ENCODE measurements around the gene ASB13.

The ASB13 gene

DNA sequence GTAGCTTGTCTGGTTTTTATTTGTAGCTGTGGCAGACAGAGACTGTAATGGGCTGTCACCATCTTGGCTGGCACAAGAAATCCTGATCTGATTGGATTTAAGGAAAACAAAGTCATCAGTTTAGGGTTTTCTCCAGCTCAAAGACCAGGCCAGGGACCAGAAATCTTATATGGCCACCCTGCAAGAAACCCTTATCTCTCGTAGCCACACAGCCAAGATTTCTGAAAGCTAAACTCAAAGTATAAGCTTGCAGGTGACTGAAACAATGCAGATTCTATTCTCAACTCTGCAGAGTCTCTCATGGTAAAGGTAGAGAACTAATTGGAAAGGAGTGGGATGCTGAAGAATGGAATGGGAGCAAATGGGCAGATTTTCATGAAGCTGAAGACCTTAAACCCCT lies 3.2 kb upstream of the ASB13 start:
- no peak for DNase-seq (ENCODE audit: low read depth in 2 of 2)

DNA sequence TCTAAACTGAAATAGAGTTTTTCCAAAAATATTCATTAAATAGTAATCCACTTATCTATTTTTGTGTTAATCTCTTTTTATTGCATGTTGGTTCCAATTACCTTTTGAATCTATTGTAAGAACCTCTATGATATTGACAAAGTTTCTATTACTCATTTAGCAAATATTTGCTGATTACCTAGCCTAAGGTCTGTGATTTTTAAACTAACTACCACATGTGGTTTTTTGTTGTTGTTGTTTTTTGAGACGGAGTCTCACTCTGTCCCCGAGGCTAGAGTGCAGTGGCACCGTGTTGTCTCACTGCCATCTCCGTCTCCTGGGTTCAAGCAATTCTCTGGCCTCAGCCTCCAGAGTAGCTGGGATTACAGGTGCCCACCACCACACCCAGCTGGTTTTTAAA lies 2.0 kb upstream of the ASB13 start:
- no peak for DNase-seq (ENCODE audit: low read depth in 2 of 2)

DNA sequence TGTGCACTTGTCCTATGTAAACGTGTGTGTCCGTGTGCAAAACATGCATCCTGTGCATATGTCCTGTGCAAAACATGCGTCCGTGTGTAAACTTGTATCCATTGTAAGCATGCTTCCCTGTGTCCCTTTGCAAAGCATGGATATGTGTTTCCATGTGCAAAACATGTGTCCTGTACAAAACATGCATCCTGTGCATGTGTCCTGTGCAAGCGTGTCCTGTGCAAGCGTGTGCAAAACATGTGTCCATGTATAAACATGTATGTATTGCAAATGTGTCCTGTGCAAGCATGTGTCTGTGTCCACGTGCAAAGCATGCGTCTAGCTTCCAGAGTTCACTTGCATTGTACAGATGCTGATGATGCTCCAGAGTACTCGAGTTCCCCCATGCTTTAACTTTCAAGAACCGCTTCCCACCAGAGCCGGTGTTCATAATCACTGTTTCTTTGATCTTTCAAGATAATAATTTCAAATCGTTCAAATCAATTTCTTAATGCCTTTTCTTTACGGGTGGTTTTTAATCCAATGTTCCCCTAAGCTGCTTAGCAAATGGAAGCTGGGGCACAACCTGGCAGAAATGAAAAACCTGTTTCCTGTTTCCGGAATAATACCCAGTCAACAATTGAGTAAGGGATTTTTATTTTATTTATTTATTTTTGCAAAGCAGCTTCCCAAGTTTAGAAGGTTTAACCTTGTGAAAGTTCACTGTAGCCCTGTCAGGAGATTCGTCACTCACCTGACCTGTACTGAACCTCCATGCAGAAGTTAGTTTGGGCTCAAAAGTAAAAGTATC lies 641 bp upstream of the ASB13 start:
- DNase-seq (ENCODE audit: low read depth in 2 of 2) = no peak

- no peak for DNase-seq (ENCODE audit: low read depth in 2 of 2)
Observed at GRCh38 chr10:5665373-5666007, 905 bp downstream of the ASB13 start.

- DNase-seq (ENCODE audit: low read depth in 2 of 2) = no peak
Observed at GRCh38 chr10:5663692-5664427, 2.5 kb downstream of the ASB13 start.

- DNase-seq (ENCODE audit: low read depth in 2 of 2) = no peak
Observed at GRCh38 chr10:5662708-5663579, 3.5 kb downstream of the ASB13 start.

GRCh38 chr10:5661043-5661442 lies 5.4 kb downstream of the ASB13 start:
- no peak for DNase-seq (ENCODE audit: low read depth in 2 of 2)

- DNase-seq (ENCODE audit: low read depth in 2 of 2) = no peak
Observed at GRCh38 chr10:5659702-5660528, 6.5 kb downstream of the ASB13 start.

DNA sequence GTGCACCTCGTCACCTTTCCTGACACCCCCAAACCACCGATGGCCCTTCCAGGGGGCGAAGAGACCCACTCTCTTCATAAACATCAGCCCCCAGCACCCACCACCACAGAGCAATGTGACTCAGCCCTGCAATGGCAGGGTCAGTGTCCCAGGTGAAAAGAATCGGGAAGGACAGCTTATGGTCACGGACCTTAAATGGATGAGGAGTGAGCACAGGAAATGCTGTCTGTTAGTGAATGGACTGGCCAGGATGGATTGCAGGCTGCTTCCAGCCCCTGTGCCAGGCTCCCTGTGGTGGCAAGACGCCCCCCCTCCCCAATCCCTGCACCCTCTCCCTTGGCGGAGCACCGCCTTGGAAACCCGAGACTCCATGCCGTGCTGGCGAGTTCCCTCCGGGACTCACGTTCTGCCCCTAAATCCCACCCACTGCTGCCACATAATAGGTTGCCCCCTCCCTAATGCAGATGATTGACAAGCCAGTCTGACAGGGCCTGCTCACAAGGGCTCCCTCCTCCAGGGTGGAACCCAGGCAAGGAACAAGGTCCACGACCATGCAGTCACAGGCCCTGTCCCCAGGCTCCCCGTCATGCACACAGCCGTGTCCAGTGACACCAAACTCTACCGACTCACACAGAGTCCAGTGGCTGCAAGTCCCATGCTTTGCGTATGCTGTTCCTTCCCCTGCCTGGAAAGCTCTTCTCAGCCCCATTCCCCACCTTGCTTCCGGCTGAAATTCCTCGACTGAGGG lies 7.3 kb downstream of the ASB13 start:
- DNase-seq (ENCODE audit: low read depth in 2 of 2) = no peak

- no peak for DNase-seq (ENCODE audit: low read depth in 2 of 2)
Observed at GRCh38 chr10:5656737-5657579, 9.4 kb downstream of the ASB13 start.

DNA sequence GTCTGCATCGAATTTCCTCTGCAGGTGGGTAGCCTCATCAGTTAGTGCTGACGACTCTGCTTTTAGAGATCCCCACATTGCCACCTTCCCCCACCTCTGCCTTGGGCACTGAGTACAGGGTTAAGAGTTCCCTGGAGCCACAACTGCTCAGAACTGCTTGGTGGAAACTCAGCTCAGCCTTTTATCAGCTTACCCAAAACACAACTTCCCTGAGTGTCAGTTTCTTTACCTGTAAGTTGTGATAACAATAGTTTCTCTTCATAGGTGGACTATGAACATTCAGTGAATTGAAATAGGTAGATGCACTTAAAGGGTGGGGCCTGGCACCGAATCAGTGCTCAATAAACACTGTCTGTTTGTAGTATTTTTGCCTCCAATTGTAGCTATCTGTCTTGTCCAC lies 11.3 kb downstream of the ASB13 start:
- DNase-seq (ENCODE audit: low read depth in 2 of 2) = no peak

DNA sequence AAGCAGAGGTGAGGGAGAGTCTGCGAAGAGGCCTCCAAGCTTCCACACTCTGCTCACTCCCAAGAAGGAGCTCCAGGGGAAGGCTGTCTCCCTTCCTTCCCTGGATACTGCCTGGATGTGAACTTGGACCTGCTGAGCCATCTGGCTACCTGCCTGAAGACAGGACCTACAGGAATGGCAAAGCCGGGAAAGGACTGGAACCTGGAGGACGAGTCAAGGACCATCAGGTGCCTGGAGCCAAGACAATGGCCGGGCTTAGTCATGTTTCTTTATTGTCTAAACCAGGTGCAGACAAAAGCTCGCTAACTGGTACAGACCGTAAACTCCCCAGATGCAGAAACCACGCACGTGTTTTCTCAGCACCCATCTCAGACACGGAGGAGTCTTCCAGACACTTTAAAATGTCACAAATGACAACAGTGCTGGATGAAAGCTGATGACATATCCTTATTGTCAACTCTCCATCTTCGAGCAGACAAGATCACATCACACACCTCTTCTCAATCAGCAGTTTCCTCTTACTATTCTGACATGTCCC lies 12.1 kb downstream of the ASB13 start:
- no peak for DNase-seq (ENCODE audit: low read depth in 2 of 2)

GRCh38 chr10:5652746-5653145 lies 13.6 kb downstream of the ASB13 start:
- no peak for DNase-seq (ENCODE audit: low read depth in 2 of 2)

DNA sequence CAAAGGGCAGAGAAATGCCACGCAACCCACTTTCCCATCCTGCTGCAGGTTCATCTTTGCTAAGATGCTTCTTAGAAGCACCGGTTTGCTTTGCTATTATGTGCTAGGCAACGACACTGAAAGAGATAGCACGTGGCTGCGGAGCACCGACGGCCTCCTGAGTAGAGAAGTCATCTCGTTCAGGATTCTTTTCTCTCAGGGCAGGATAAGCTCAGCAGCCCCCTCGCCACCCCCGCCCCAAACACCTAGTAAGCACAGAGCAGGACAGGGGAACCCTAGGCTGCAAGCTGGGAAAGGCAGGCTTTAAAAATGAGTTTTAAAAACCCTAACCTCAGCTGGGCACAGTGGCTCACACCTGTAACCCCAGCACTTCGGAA lies 15.0 kb downstream of the ASB13 start:
- no peak for DNase-seq (ENCODE audit: low read depth in 2 of 2)

- DNase-seq (ENCODE audit: low read depth in 2 of 2) = no peak
Observed at GRCh38 chr10:5650664-5651387, 15.6 kb downstream of the ASB13 start.

GRCh38 chr10:5649746-5650145 lies 16.6 kb downstream of the ASB13 start:
- DNase-seq (ENCODE audit: low read depth in 2 of 2) = no peak

GRCh38 chr10:5648494-5649457 lies 17.6 kb downstream of the ASB13 start:
- no peak for DNase-seq (ENCODE audit: low read depth in 2 of 2)
